ENCODE data around the gene DDX5.

- TF ChIP-seq POLR2A (IDR thresholded peaks at IDR 0.05) (no peak), POLR2AphosphoS5 (IDR thresholded peaks at IDR 0.05) (no peak), CTCF (IDR thresholded peaks at IDR 0.05) (no peak)
These were observed 6.1 kb downstream of the DDX5 start for GRCh38 chr17:64499805-64500486.
